Measurements from ENCODE around the gene P4HA2. TPM values are rescaled to one million over a fixed set of nuclear protein-coding genes. Genes with fewer than 3 reads are reported as not detected.
A peak's percentile ranks its signal among the peaks of the same experiment; 100 is the strongest.

P4HA2 gene
- total RNA-seq, 1 donor from 2014 or later: 104 TPM

GRCh38 chr5:132180134-132180745, 47.4 kb downstream of the P4HA2 start:
- Mint-ChIP-seq H3K9me3 (ENCODE audit: unreplicated experiment) (no peaks in the 10 kb centered on the region), H3K4me3 (ENCODE audit: unreplicated experiment) (no peak overlapping the region), H3K27ac (ENCODE audit: unreplicated experiment) (peak overlapping the region; percentile 32), H3K4me1 (ENCODE audit: unreplicated experiment) (peaks cover 16% of the 10 kb centered on the region), H3K36me3 (ENCODE audit: unreplicated experiment) (peaks cover 2% of the 10 kb centered on the region), H3K27me3 (ENCODE audit: unreplicated experiment) (no peaks in the 10 kb centered on the region)
- TF ChIP-seq CTCF (IDR thresholded peaks at IDR 0.05): peak; percentile 80
- DNase-seq (ENCODE audit: extremely low spot score, unreplicated experiment): no peak

- no peak for TF ChIP-seq CTCF (IDR thresholded peaks at IDR 0.05)
- Mint-ChIP-seq H3K4me1 (ENCODE audit: unreplicated experiment) (peaks cover 16% of the 10 kb centered on the region), H3K36me3 (ENCODE audit: unreplicated experiment) (peaks cover 2% of the 10 kb centered on the region), H3K27ac (ENCODE audit: unreplicated experiment) (no peak overlapping the region), H3K27me3 (ENCODE audit: unreplicated experiment) (peaks cover under 1% of the 10 kb centered on the region), H3K9me3 (ENCODE audit: unreplicated experiment) (no peaks in the 10 kb centered on the region), H3K4me3 (ENCODE audit: unreplicated experiment) (no peak overlapping the region)
- no peak for DNase-seq (ENCODE audit: extremely low spot score, unreplicated experiment)
Observed at GRCh38 chr5:132179405-132179804, 48.2 kb downstream of the P4HA2 start.

GRCh38 chr5:132177691-132178149, 49.9 kb downstream of the P4HA2 start:
- Mint-ChIP-seq H3K4me1 (ENCODE audit: unreplicated experiment) (peaks cover 16% of the 10 kb centered on the region), H3K27ac (ENCODE audit: unreplicated experiment) (no peak overlapping the region), H3K4me3 (ENCODE audit: unreplicated experiment) (no peak overlapping the region), H3K27me3 (ENCODE audit: unreplicated experiment) (peaks cover 18% of the 10 kb centered on the region), H3K36me3 (ENCODE audit: unreplicated experiment) (peaks cover 2% of the 10 kb centered on the region), H3K9me3 (ENCODE audit: unreplicated experiment) (no peaks in the 10 kb centered on the region)
- DNase-seq (ENCODE audit: extremely low spot score, unreplicated experiment): no peak
- TF ChIP-seq CTCF (IDR thresholded peaks at IDR 0.05): no peak

- no peak overlapping the region for H3K27ac Mint-ChIP-seq (ENCODE audit: unreplicated experiment)
- peak; percentile 22 for TF ChIP-seq CTCF (IDR thresholded peaks at IDR 0.05)
- no peak overlapping the region for H3K4me3 Mint-ChIP-seq (ENCODE audit: unreplicated experiment)
- H3K4me1 Mint-ChIP-seq (ENCODE audit: unreplicated experiment): peaks cover 9% of the 10 kb centered on the region
- no peaks in the 10 kb centered on the region for H3K9me3 Mint-ChIP-seq (ENCODE audit: unreplicated experiment)
- DNase-seq (ENCODE audit: extremely low spot score, unreplicated experiment): no peak
- peaks cover 3% of the 10 kb centered on the region for H3K36me3 Mint-ChIP-seq (ENCODE audit: unreplicated experiment)
- H3K27me3 Mint-ChIP-seq (ENCODE audit: unreplicated experiment): peaks cover 24% of the 10 kb centered on the region
Observed at GRCh38 chr5:132176987-132177386, 50.7 kb downstream of the P4HA2 start.

GRCh38 chr5:132176521-132176945, 51.1 kb downstream of the P4HA2 start:
- H3K27ac Mint-ChIP-seq (ENCODE audit: unreplicated experiment): no peak overlapping the region
- H3K36me3 Mint-ChIP-seq (ENCODE audit: unreplicated experiment): peaks cover 5% of the 10 kb centered on the region
- H3K27me3 Mint-ChIP-seq (ENCODE audit: unreplicated experiment): peaks cover 28% of the 10 kb centered on the region
- TF ChIP-seq CTCF (IDR thresholded peaks at IDR 0.05): no peak
- no peak for DNase-seq (ENCODE audit: extremely low spot score, unreplicated experiment)
- peaks cover 9% of the 10 kb centered on the region for H3K4me1 Mint-ChIP-seq (ENCODE audit: unreplicated experiment)
- no peak overlapping the region for H3K4me3 Mint-ChIP-seq (ENCODE audit: unreplicated experiment)
- H3K9me3 Mint-ChIP-seq (ENCODE audit: unreplicated experiment): no peaks in the 10 kb centered on the region

All from osteocyte (in vitro differentiated cells).